VCaP (cell line): ENCODE data around the gene CSTA.
A peak's percentile ranks its signal among the peaks of the same experiment; 100 is the strongest.

Experiments used
- H3K27ac ChIP-seq: fragments of 450-650 bp; 2 replicates; pipeline ENCODE4 v1.5.1; 2017
- CTCF ChIP-seq: fragments of 450-650 bp; conservative IDR thresholded peaks from 2 replicates; pipeline ENCODE4 v1.5.1; 2017; ENCODE audit warnings: mild to moderate bottlenecking, moderate library complexity

CSTA gene

GRCh38 chr3:122350814-122351418 is 25.9 kb downstream of the CSTA start:
- TF ChIP-seq CTCF: no peak
- H3K27ac ChIP-seq: no peak overlapping the region

- no peak for TF ChIP-seq CTCF
- no peak overlapping the region for H3K27ac ChIP-seq
These were observed 26.6 kb downstream of the CSTA start for GRCh38 chr3:122351612-122352011.

- no peak for TF ChIP-seq CTCF
These were observed 28.2 kb downstream of the CSTA start for GRCh38 chr3:122353215-122353614.

GRCh38 chr3:122353893-122354401 is 28.9 kb downstream of the CSTA start:
- TF ChIP-seq CTCF: no peak
- no peak overlapping the region for H3K27ac ChIP-seq

More at GRCh38 chr3:122353215-122353614, 28.2 kb downstream of the CSTA start:
- H3K27ac ChIP-seq: peak overlapping the region; percentile 21

GRCh38 chr3:122355612-122356011 is 30.6 kb downstream of the CSTA start:
- TF ChIP-seq CTCF: no peak
- no peak overlapping the region for H3K27ac ChIP-seq

GRCh38 chr3:122356402-122356801 is 31.4 kb downstream of the CSTA start:
- peak; percentile 71 for TF ChIP-seq CTCF
- H3K27ac ChIP-seq: no peak overlapping the region

GRCh38 chr3:122357828-122358702 is 33.0 kb downstream of the CSTA start:
- H3K27ac ChIP-seq: no peak overlapping the region
- TF ChIP-seq CTCF: no peak
